SW 1271 (cell line): ENCODE measurements around the gene FAM168A.
A peak's percentile ranks its signal among the peaks of the same experiment; 100 is the strongest.
"Not testable (repeated sequence)": the region's sequence is repeated elsewhere in the genome, so short reads cannot be mapped to it uniquely, and the experiment has no call there.

Experiments used
- DNase-seq, 2 experiments: peaks; one replicate each; lab custom pipeline; 2025; lab: John Stamatoyannopoulos, UW

FAM168A gene

GRCh38 chr11:73596547-73596946, 1.4 kb downstream of the FAM168A start:
- DNase-seq = no peak

GRCh38 chr11:73592640-73593039, 5.3 kb downstream of the FAM168A start:
- no peak for DNase-seq

DNA sequence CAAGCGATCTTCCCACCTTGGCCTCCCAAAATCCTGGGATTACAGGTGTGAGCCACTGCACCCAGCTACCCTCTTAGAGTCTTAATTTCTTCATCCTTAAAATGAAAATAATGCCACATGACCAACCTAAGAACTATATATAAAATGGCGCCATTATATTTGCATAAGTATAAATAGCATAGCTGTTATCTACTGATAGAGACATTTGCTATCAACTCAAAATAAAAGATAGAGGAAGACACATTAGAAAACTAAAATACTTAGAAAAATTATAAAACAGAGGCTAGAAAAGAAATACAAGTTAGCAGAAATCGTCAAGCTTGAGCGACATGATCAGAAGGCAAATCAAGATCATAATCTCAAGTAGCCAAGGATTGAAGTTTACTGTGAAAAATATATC, 6.2 kb downstream of the FAM168A start:
- no peak for DNase-seq

GRCh38 chr11:73590991-73591390, 6.9 kb downstream of the FAM168A start:
- no peak for DNase-seq

- DNase-seq = no peak
Measured at GRCh38 chr11:73586791-73587190, 11.1 kb downstream of the FAM168A start.

GRCh38 chr11:73585834-73586575, 11.9 kb downstream of the FAM168A start:
- peak in 1 of 2 experiments; percentile 24 for DNase-seq

DNA sequence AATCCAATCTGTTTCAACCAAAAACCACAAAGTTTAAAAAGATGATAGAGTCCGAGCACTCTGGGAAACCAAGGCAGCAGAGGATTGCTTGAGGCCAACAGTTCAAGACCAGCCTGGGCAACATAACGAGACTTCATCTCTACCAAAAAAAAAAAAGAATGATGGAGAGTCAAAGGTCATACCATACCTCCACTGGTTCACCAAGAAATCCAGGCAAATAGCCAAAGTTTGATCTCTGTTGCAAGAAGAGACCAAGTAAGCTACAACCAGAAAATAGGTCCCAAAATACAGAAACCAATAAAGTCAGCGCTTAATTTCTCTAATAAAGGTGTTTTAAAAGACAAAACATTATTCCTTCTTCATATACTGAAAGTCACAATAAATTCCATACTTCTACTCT, 13.1 kb downstream of the FAM168A start:
- DNase-seq = no peak

GRCh38 chr11:73582653-73583052, 15.3 kb downstream of the FAM168A start:
- DNase-seq = no peak

DNA sequence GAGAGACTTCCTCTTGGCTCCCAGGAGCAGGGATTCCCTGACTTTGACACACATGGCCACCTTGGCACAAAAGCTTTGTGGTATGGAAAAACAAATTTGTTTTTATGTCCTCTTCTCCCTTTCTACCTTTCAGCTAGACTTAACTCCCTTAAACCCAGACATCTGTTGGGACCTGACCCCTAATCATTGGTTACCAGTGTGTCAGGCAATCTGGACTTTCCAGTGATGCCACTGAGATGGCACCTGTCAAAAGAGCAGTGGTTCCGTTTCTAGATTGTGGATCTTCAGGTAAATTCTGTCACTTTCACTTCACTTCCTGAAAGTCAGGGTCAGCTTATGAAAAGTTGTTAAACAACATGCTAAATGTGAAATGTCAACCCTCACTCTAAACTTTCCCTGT, 17.2 kb downstream of the FAM168A start:
- not testable (repeated sequence) for DNase-seq

GRCh38 chr11:73579641-73580434, 18.1 kb downstream of the FAM168A start:
- DNase-seq = no peak

DNA sequence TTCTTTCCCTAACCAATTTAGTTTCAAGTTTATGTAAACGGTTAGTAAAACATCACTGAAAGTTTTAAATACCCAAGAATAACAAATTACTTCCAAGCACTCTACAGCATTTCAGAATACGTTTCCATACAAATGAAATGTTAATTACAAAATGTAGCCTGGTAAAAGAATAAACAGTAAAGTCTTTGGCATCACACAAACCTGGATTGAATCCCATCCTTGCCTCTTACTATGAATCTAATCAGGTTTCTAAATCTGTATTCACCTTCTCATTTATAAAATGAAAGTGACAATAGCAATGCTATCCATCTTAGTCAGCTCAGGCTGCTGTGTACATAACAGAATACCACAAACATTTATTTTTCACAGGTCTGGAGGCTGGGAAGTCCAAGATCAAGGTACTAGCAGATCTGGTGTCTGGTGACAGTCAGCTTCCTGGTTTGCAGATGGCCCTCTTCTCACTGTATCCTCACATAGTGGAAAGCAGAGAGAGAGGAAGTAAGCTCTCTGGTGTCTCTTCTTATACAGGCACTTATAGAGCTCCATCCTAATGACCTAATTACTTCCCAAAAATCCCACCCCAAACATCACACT, 19.2 kb downstream of the FAM168A start:
- DNase-seq = no peak

- no peak for DNase-seq
Measured at GRCh38 chr11:73577496-73577917, 20.4 kb downstream of the FAM168A start.

DNA sequence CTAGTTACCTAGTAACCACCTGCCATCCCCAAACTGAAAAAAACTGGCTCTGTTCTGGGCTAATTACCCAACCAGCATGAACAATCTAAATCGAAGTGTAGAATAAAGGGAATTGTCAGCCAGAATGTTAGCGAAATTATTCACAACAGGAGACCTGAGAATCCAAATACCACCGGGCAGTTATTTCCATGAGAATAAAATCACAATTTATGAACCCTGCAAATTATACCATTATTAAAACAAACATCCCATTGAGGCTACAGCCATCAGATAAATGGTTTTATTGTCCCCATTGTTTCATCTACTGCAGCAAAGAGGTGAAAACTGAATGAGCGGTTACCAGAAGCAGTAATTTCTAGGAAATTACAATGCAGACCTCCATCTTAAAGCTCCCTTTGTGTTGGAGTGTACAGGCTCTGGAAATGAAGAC, 21.7 kb downstream of the FAM168A start:
- no peak for DNase-seq

DNA sequence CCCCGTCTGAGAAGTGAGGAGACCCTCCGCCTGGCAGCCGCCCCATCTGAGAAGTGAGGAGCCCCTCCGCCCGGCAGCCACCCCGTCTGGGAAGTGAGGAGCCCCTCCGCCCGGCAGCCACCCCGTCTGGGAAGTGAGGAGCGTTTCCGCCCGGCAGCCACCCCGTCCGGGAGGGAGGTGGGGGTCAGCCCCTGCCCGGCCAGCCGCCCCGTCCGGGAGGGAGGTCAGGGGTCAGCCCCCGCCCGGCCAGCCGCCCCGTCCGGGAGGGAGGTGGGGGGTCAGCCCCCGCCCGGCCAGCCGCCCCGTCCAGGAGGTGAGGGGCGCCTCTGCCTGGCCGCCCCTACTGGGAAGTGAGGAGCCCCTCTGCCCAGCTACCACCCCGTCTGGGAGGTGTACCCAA, 25.9 kb downstream of the FAM168A start:
- DNase-seq = not testable (repeated sequence)

DNA sequence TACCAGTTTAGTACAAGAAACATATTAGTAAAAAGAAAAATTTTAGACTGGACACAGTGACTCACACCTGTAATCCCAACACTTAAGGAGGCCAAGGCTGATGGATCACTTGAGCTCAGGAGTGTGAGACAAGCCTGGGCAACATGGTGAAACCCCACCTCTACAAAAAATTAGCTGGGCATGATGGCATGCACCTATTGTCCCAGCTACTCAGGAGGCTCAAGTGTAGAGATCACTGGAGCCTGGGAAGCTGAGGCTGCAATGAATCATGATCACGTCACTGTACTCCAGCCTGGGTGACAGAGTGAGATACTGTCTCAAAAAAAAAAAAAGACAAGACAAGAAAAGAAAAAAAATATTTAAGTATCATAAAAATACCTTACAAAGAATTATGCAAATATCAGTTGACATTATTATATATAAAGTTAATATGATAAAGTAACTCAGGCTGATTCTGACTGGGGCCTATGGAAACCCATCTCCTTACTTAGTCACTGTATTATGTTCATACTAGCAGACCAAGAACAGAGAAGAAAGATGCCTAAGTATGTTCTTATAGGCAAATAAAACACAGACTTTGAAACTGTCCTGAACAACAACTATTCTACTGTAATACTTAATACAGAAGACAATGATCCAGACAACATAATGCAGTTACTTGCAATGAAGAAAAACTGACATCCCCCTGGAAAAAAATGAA, 27.3 kb downstream of the FAM168A start:
- no peak for DNase-seq

GRCh38 chr11:73566977-73567755, 30.7 kb downstream of the FAM168A start:
- DNase-seq = no peak

DNA sequence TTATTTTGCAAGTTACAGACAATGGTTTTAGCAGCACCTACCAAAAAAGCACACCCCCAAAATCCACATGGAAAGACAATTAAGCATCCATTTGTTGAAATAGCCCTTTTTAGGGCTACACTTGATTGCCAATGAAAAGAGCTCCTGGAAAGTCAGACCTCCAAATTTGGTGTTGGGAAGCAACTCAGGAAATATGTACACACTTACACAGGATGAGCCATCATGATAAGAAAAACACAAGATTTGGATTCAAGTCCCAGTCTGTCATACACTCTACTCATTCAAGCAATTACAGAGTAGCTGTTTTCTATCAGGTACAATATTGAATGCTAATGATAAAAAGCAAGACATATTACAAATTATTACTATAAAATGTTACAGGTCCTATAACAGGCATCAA, 31.5 kb downstream of the FAM168A start:
- DNase-seq = no peak

DNA sequence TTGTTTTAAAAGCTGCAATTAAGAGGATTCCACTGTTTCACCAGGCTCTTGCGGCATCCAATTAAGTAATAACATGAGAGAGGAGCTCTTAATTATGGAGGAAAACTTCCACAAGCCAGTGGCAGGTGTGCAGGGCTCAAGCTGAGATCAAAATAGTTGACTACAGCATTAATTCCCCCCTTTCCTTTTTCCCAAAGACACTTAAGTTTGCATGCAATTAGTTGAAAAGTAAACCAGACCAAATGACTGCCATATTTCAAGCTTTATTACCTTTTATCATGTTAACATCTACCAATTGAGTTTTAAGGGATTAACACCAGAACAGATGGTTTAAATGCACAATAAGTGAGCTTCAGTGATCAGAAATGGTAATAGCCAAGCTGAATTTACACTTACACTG, 32.1 kb downstream of the FAM168A start:
- DNase-seq = no peak

- no peak for DNase-seq
Measured at GRCh38 chr11:73564903-73565302, 33.0 kb downstream of the FAM168A start.

DNA sequence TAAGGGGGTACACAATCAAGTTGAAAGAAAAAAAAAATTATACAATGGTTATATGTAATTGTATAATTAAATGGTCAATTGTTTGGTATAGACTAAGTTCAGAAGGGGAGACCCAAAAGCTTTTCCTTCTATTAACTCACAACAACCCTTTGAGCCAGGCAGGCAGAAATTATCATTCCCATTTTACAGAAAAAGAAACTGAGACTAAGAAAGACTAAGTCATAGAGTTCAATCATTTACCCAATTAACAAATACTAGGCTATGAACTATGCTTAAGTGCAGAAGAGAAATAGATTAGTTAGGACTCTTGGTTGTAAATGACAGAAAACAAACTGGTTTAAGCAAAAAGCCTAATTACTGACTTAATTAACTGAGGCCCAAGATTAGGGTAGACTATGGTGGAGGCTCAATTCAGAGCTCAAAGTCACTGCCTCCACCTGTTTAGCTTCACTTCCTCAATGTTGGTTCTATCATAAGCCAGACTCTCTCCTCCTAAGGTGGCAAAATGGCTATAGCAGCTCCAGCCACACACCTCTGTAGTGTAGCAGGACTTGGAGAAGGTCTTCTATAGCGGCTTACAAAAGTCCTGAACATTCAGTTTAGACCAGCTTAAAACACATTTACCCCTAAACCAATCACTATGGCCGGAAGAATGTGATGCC, 34.2 kb downstream of the FAM168A start:
- DNase-seq = no peak

DNA sequence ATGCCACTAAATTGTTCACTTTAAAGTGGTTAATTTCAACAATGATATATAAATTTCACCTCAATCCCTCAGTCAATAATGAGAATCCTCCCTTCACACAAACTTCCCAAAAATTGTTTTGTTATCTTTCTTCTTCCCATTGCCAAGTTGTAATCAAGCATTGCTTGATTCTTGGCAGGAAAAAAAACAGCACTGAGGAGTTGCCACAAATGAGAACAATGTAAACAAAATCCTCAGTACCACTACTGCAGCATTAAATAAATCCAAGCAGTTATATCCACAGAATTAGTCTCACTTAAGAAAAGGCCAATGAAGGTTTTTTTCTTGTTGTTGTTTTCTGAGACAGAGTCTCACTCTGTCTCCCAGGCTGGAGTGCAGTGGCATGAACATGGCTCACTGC, 38.2 kb downstream of the FAM168A start:
- no peak for DNase-seq
